DMS 273 (cell line): ENCODE results near the gene ELOB.

ENCODE experiments used
- DNase-seq: peaks from one replicate; lab custom pipeline; 2025; ENCODE audit not compliant: unreplicated experiment; lab: John Stamatoyannopoulos, UW

ELOB gene

DNA sequence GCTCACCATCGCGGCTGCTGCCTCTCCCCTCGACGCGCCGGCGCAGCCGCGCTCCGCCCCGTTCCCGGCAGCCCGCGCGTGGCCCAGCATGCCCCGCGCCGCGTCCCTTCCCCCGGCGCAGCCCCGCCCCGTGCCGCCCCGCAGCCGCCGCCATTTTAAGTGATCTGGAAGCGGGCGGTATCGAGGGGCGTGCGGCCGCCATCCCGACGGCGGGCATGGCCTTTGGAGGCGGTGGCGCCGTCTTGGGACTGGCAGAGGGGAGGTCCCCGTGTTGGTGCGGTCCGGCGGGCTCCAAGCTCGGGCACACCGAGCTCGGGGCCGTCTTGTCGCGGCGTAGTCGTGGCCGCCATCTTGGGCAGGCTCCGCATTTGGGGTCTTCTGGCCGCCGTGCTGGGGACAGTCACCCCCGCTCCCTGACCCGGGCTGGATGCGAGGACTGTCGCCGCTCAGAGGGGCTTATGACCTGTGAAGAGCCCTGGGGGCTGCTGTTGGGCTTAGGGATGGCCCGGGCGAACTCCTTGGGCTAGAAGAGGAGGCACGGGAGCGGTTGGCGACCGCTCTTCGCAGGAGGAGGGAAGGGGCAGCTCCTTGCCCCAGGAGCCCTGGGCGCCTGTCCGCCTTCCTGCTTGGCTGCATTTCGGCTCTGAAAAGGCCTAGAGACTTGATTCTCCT is at the start of gene ELOB:
Gene ELOB (minus strand): TSS at position 50 of the 672 bp plus-strand sequence. CDS start 41 bp downstream, at position 9.
- DNase-seq, result peak; percentile 95

- DNase-seq, result no peak
These were observed 48.8 kb upstream of the ELOB start for GRCh38 chr16:2825906-2826305.

- DNase-seq, result no peak
These were observed 48.1 kb upstream of the ELOB start for GRCh38 chr16:2825049-2825742.

- DNase-seq, result no peak
These were observed 47.5 kb upstream of the ELOB start for GRCh38 chr16:2824626-2825025.

- DNase-seq, result no peak
These were observed 45.4 kb upstream of the ELOB start for GRCh38 chr16:2822496-2822895.

- no peak for DNase-seq
These were observed 45.0 kb upstream of the ELOB start for GRCh38 chr16:2822158-2822495.

GRCh38 chr16:2821487-2822157 is 44.5 kb upstream of the ELOB start:
- peak; percentile 62 for DNase-seq

DNA sequence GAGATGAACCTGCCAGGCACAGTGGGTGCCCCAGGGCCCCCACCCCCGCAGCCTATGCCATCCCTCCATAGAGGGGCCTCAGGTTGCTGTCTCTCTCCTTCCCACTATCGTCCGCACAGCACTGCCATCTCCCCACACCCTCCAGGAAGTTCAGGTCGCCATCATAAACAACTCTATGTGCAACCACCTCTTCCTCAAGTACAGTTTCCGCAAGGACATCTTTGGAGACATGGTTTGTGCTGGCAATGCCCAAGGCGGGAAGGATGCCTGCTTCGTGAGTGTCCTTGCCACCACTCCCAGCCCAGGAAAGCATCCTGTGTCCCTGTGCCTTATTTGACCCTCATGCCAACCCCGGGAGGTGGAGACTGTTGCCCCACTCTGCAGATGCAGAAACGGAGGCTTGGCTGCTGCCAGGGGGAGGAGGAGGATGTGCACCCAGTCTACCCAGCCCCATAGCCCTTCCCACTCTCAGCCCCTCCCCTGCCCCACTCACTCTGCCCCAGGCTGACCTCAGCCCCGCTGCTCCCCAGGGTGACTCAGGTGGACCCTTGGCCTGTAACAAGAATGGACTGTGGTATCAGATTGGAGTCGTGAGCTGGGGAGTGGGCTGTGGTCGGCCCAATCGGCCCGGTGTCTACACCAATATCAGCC is 43.9 kb upstream of the ELOB start:
- DNase-seq, result no peak

GRCh38 chr16:2819939-2820835 is 43.1 kb upstream of the ELOB start:
- DNase-seq, result no peak

DNA sequence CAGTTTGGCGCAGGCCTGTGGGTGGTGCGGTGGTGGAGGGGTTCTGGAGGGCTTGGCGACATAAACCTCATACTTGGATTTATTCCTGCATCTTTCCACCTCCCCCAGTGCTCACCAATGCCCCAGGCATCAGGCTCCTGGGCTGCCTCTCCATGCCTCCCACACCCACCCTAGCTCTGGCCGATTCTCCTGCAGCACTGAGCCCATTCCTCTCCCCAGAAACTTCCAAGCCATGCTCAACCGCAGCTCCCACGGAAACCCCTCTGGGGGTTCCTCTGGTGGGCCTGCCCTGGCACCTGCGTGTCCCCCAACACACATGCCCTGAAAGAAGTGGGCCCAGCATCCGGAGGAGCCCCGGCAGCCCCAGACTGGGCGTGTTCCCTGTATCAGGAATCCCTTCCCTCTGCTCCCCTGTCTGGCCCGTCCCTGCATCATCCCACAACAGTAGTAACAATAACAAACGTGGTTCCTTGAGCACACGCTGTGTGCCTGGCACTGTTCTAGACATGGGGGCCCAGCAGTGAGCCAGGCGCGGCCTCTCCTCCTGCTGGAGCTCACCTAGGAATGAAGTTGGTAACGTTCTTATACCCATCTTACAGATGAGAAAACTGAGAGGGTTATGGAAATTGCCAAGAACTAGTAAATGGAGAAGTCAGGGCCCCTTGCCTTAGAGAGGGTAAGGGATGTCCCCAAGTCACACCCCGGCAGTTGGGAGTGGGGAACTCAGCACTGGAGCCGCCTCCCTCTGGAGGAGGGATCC is 42.3 kb upstream of the ELOB start:
- no peak for DNase-seq

DNA sequence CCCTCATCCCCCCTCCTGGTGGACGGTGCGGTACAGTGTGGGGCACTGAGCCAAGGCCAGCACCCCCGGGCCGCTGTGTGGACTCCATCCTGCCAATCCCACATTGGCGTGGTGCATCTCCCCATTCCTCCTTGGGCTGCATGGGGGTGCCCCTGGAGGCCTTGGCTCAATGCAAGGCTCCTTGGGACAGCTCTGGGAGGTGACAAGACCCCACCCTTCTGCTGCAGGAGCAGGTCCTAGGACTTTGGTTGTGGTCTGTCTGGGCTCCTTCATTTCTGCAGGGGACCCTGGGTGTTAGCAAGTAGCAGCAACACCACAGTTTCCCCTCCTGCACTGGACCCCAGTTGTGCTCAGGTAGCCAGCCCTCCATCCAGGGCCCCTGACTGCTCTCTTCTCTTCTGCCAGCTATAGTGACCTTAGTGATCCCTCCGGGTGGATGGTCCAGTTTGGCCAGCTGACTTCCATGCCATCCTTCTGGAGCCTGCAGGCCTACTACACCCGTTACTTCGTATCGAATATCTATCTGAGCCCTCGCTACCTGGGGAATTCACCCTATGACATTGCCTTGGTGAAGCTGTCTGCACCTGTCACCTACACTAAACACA is 41.3 kb upstream of the ELOB start:
- DNase-seq, result no peak

- DNase-seq, result no peak
These were observed 40.5 kb upstream of the ELOB start for GRCh38 chr16:2817340-2818271.

- no peak for DNase-seq
These were observed 39.8 kb upstream of the ELOB start, which contains the start of gene PRSS21 for GRCh38 chr16:2816751-2817339. Gene PRSS21, plus strand, starts transcription at chr16:2817237. Its CDS starts 32 bp downstream, at chr16:2817269.

- DNase-seq, result no peak
These were observed 38.3 kb upstream of the ELOB start for GRCh38 chr16:2815299-2815771.

DNA sequence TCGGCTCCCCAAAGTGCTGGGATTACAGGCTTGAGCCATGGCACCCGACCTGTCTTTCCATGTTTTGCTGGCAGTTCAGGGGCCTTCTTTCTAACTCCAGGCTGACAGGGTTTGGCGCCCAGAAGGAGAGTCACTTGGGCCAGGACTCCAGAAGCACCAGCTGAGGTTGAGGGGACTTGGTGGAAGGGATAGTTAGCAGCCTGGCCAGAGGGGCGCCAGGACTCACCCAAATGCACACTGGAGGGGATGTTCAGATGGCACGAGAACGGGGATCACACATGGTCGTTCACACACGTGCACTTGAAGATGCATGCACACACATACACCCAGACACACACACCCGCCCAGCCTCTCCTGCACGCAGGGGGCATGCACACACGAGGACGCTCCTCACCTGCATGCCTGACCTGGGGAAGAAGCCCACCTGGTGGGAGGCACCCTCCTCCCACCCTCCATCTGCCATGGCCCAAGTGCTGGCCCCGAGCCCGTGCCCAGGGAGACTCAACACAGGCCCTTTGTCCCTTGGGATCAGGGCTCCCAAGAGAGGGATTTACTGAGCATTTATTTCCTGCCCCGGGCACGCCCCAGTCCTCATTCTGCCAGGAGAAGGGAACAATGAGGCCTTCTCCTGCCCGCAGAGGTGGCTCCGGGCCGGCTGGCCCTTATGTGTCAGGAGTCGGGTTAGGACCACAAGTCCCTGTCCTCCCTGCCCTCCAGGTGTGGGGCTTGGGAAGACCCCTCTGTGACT is 37.6 kb upstream of the ELOB start:
- no peak for DNase-seq

GRCh38 chr16:2813771-2814221 is 36.7 kb upstream of the ELOB start:
- DNase-seq, result no peak
